Measurements from ENCODE around the gene VPS37C.

Gene VPS37C

DNA sequence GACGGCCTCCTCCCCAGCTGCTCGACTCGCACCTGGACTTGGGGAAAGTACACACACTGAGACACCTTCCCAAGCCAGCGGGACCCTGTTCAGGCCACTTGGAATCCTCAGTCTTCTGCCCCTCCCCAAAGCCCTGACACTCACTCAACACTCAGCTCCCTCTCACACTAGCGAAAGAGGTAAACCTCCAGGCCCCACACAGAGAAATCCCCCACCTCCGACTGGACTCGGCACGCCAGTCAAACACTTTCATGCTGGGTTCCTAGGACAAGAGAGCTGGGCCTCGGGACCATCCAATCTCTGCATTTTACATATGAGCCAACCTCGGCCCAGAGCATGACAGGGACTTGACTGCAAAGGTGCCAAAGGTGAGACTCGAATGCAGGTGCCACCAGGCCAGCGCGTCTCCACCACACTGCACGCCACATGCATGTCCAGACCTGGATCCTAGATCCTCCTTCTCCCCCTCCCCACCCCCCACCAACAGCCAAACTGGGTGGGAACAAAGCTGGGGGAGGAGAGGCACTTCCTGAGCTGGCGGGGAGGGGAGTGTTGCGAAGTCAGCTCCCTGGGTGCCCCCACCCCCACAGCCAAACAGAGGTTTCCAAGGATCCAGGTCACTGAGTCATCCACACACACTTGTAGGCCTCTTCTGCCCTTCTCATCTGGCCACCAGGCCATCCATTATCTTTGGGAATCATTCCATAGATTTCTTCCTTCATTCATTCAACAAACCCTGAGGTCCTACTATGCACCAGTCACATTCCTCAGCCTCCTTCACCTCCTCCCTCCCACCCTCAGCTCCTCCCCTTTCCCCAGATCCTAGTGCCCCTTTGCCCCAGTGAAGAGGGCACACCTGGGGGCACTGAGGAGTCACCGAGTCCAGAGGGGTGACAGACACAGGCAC is 69.6 kb downstream of the VPS37C start:
- peak; percentile 46 for DNase-seq

DNA sequence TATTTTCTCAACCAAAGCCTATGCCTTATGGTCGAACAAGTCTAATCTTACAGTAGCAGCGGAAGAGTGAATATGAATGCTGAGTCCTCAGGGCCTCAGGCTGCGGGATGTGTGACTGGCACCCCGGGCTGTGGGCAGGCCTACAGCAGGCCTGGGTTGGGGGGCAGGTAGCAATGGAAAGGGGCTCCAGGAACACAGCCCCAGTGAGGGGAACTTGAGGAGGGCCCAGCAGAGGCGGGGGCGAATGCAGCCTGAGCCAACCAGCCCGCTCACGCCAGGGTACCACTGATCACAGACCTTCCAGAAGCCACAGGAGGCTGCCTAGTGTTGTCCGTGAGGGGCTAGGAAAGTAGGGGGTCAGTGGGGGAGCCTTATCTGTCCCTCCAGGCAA is 70.2 kb downstream of the VPS37C start:
- no peak for DNase-seq

DNA sequence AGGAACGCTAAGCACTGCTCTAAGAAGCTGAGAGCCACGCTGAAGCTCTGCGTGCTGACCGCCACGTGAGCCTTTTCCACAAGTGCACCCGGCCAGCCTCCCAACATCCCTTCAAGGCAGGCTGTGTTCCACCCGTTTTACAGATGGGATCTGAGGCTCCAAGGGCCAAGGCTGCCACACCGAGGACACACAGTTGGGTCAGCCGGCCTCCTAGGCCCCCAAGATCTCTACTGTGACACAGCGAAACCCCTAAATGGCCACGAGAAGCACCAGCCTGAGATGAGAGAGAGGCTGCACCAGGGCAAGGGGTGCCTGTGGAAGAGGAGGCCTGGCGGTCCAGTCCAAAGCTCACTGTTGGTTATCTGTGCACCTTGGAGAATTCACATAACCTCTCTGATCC is 70.7 kb downstream of the VPS37C start:
- no peak for DNase-seq

DNA sequence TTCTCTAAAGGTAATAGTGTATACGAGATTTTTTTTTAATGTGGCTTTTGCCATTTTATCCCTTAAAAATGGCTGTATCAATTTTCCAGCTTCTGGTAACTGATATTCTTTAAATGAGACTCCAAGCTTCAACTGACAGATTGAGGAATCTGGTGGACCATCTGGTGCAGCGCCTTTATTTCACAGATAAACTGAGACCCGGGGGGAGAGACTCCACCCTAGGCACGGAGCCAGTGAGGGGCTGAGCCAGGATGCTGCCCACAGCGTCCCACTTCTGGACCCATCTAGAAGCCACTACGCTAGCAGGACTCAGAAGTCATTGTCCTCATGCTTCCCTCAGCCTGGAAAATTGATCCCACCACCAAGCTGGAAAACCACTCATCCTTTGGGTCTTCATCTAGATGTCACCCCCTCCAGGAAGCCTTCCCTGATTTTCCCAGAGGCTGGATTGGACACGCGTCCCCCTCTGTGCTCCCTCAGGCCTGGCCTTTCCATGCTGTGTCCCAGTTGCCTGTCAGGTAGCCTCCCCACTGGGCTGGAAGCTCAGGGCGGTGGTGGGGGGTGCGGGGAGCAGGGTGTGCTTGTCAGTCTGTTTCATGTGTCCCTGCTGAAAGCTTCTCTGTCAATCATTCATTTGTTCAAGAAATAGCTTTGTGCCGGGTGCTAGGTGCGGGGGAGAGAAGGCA is 71.3 kb downstream of the VPS37C start:
- no peak for DNase-seq

DNA sequence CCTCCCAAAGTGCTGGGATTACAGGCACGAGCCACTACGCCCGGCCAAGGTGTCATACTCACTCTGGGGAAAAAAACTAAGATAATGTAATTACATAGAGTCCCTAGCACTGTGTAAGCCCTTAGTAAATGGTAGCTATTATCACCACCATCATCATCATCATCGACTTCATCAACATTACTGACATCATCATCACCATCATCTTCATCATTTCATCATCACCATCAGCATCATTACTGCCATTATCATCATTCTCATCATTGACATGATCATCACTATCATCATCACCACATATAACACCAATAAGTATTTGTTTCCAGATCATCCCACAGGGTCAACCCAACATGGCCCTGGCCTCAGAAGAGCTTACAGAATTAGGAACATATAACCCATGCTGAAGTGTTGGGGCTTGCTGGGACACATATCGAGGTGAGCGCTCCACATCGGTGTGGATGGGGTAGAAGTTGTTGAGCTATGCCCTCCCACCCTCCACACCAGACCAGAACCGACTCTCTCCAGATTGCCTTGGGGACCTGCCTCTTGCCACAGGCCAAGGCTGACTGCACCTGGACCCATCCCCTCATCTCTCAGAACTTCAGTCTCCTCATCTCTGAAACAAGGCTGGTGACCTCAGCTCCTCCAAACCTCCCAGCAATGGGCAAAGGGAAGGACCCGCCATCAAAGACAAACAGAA is 73.7 kb downstream of the VPS37C start:
- no peak for DNase-seq

DNA sequence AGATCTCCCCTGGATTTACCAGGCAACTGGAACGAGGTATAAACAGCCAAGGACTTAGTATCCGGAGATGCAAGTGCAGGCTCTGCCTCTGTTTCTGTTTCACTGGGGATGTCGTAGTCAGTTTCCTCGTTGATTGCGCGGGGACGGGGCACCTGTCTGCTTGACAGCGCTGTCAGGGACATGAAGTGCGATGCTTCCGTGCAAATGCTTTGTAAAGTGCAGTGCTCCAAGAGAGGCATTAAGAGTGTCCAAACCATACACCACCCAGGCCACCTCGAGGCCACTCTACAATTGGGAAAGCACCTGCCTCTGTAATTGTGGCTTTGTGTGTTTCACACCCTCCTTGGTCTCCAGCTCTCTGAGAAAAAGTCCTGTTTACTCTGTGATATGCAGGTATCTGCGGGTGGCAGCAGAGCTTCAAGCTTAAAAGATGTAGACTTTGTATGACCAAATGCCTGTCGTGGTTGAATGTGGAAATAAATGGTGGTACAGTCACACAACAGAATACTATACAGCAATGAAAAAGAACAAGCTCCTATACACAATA is 77.6 kb downstream of the VPS37C start:
- peak; percentile 83 for DNase-seq

DNA sequence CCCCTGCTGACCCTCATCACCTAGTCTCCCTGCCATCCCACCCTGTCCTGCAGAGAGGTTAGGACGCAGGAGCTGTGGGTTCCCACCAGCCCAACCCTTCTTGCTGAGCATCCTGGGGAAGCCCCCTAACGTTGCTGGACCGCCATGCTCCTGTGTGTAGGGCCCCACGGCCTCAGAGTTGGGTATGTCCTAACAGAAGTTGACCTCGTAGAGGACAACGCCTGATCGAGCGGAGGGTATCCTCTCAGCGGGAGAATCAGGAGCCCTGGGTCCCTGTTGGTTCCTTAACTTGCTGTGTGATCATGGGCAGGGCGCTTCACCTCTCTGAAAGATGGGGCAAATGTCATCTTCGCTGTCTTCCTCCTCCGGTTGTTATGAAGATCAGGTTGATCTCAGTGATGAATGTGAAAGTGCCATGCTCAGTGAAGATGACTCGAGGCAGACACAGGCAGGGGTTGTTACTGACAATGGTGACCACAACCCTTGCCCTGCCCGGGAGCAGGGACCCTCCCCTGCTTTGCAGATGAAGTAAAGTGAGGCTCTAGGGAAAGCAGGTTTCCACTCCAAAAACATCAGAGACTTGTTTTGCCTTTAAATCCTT is 78.2 kb downstream of the VPS37C start:
- DNase-seq, result peak; percentile 57

DNA sequence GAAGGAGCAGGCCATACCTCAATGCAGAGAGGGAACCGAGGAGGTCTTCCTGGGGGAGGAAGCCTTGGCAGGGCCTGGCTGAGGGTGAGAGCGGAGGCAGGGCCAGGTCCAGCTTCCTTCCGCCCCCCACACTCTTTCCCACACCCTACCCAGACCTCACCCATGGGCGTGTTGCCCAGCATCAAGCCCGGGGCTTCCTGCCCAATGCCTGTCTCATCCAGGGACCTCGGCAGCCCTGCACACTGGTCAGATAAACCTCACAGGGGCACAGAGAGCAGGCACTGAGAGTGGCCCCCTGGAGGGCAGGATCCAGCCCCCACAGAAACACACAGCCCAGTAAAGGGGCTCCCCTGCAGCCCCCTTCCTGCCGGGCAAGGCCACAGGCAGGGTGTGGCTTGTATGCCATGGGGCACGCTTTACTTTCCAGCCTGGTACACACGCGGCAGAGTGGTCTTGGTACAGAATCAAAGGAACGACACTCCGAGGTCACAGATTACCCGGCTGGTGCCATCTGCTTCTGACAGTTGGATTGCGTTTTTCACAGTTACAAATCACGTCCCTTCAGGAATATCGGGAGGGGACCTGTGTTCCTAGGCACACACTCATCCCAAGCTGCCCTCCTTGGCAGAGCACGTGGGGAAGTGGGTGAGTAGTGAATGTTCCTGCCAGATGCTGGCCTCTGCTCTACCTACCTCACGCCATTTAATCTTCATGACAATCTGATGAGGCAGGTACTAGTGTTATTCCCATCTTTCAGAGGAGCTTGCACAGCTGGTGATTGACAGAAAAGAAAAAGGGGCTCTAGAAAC is 79.0 kb downstream of the VPS37C start:
- DNase-seq, result peak; percentile 28

DNA sequence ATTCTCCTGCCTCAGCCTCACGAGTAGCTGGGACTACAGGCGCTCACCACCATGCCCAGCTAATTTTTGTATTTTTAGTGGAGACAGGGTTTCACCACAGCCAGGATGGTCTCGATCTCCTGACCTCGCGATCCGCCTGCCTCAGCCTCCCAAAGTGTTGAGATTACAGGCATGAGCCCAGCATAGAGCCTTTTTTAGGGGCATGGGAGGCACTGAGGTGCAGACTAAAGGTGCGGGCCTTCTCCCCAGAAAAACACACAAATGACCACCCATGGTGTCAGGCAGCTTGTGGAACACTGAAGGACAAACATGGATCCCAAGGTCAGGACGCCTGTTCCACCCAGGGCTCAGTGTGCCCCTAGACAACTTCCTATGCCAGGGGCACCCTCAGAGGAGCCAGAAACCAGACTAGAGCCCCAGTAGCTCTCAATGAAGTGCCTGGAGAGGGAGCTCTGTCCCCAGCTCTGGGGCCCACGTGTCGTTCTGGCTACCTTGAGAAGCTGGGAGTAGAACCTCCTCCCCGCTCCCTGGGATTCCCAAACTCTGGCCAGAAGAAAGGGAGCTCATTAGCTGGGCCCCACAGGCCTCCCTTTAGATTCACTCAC is 80.1 kb downstream of the VPS37C start:
- peak; percentile 28 for DNase-seq

DNA sequence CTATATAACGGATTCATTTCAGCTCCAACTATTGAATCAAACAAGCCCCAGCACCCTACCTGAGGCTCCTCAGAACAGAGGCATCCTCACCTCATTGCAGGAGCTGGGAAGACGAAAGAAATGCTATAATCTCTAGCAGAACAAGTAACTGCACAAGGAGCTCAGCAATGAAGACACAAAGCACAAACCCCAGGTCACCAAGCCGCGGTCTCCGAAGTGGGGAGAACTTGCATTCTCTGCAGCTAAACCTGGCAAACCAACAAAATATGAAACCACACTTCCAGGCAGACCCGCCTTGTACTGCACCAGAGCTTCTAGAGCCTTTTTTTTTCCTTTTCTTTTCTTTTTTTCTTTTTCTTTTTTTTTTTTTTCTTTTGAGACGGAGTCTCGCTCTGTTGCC is 80.7 kb downstream of the VPS37C start:
- peak; percentile 58 for DNase-seq
